Adrenal gland (tissue), 12 donors: ENCODE results near the gene RPS8. TPM values are rescaled to one million over a fixed set of nuclear protein-coding genes. Genes with fewer than 3 reads are reported as not detected.

Experiments
- DNase-seq, 7 donors: peaks; one replicate each; pipeline ENCODE4 v3.0.0-alpha.2; 2019 to 2020
- H3K27ac ChIP-seq, 5 donors: fragments of 200-600 bp; sonication (generic) in 4 of 5; 1 replicate in 3 of 5; 2 replicates in 2 of 5; pipeline versions ENCODE4 v1.5.1 to v1.8.0; 2016 to 2020; ENCODE audit warnings: mild to moderate bottlenecking in 1 of 5
- H3K27me3 ChIP-seq: fragments of 200-600 bp; 2 replicates; pipeline ENCODE4 v1.8.0; 2021
- H3K36me3 ChIP-seq, 2 donors: fragments of 200-600 bp; replicated peaks in 1 of 2; 1 replicate in 1 of 2; 2 replicates in 1 of 2; pipeline versions ENCODE4 v1.5.1 to v1.8.0; 2018 to 2022
- H3K4me1 ChIP-seq, 2 donors: fragments of 200-600 bp; replicated peaks in 1 of 2; 1 replicate in 1 of 2; 2 replicates in 1 of 2; pipeline versions ENCODE4 v1.5.1 to v1.8.0; 2018 to 2021
- H3K4me3 ChIP-seq, 4 donors: fragments of 200-600 bp; sonication (generic) in 3 of 4; one replicate each; pipeline ENCODE4 v1.5.1; 2016 to 2018
- H3K9me3 ChIP-seq, 3 donors: fragments of 200-600 bp; sonication (generic) in 1 of 3; replicated peaks in 1 of 3; 1 replicate in 2 of 3; 2 replicates in 1 of 3; pipeline versions ENCODE4 v1.5.1 to v1.8.0; 2016 to 2021
- POLR2A ChIP-seq, 2 donors: fragments of 450-650 bp; IDR thresholded peaks; one replicate each; pipeline ENCODE4 v1.6.1; 2017; ENCODE audit warnings: antibody characterized with exemption in 2 of 2, mild to moderate bottlenecking in 2 of 2, moderate library complexity in 1 of 2
- WGBS, 4 donors: extraction: QIAGEN DNeasy Blood & Tissue Kit in 2 of 4; methylation state at CpG; one replicate each; pipeline versions ENCODE4 v1.1.5 to v1.1.7; 2013 to 2017; 5-methylcytosine and 5-hydroxymethylcytosine counted together
- intact Hi-C, 2 donors: fragments of 100-400 bp; cut with DNase I; formaldehyde crosslinking; loops; one replicate each; pipeline versions ENCODE4 v1.14.1 to v1.15.0; 2022 to 2023
- polyA plus RNA-seq, 3 donors: library from polyadenylated mRNA; stranded (reverse); fragments of 200-250 nt in 2 of 3; fragments of 350-450 nt in 1 of 3; fragmentation: Illumina TruSeq in 1 of 3; extraction: RNeasy Lipid Tissue Mini Kit (QIAGEN cat#74804) in 1 of 3; gene quantifications; one replicate each; pipeline ENCODE4 v1.2.3, GENCODE V29; 2013 to 2014
- total RNA-seq, 9 donors: library from RNA; depleted of rRNA in 4 of 9; stranded (reverse); fragments of >200 nt in 4 of 9; fragments of 120-200 nt in 1 of 9; fragmentation: NEBNext Ultra II Directional in 1 of 9; extraction: Animal tissue kit (Norgen Biotek cat#: 25700) in 1 of 9; gene quantifications; one replicate each; pipeline versions ENCODE4 v1.1.0 to v1.2.4, GENCODE V29; 2013 to 2023
- TF ChIP-seq, protein P1 (sequence below), 6 experiments: fragments of 450-650 bp in 4 of 6; fragments of 200-600 bp in 2 of 6; sonication (generic) in 1 of 6; IDR thresholded peaks; 1 replicate in 5 of 6; 2 replicates in 1 of 6; pipeline versions ENCODE4 v1.5.1 to v1.8.0; 2016 to 2021; ENCODE audit warnings: antibody characterized with exemption in 6 of 6, mild to moderate bottlenecking in 2 of 6, moderate library complexity in 1 of 6
- donor health status: healthy with polysubstance abuse.
- donor health status: Bipolar disorder and iron deficiency.
- donor health status: DM: yes; HTN: yes; CAD: no.
- donor health status: DM: no; HTN: no; CAD: no.
- donor health status: DM: no; HTN: no; CAD: no.
- donor health status: DM: yes; HTN: yes; CAD: no.

RPS8 gene
- total and polyA plus RNA-seq, 12 donors, result 1,508 to 3,127 (median 2,474) TPM

DNA sequence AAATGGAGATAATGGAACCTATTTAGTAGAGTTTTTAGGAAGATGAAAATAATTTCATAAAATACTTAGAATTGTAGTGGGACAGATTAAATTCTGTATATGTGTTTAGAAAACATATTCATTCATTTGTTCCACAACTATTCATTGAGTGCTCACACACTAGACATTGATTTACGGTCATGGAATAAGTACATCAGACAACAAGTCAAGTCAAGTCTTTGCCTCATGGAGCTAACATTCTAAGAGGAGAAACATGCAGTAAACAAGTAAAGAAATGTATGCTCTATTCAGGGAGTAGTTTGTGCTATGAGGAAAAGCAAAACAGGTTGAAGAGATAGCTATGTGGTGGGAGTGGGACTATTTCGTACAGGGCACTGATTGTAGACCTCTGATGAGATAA is 42.0 kb downstream of the RPS8 start:
- H3K36me3 ChIP-seq, result peaks cover 0 to 6% of the 10 kb centered on the region in 2 donors
- TF ChIP-seq, protein P1, sequence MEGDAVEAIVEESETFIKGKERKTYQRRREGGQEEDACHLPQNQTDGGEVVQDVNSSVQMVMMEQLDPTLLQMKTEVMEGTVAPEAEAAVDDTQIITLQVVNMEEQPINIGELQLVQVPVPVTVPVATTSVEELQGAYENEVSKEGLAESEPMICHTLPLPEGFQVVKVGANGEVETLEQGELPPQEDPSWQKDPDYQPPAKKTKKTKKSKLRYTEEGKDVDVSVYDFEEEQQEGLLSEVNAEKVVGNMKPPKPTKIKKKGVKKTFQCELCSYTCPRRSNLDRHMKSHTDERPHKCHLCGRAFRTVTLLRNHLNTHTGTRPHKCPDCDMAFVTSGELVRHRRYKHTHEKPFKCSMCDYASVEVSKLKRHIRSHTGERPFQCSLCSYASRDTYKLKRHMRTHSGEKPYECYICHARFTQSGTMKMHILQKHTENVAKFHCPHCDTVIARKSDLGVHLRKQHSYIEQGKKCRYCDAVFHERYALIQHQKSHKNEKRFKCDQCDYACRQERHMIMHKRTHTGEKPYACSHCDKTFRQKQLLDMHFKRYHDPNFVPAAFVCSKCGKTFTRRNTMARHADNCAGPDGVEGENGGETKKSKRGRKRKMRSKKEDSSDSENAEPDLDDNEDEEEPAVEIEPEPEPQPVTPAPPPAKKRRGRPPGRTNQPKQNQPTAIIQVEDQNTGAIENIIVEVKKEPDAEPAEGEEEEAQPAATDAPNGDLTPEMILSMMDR (IDR thresholded peaks at IDR 0.05), result no peak
- TF ChIP-seq POLR2A (IDR thresholded peaks at IDR 0.05), result no peak
- intact Hi-C loops, result no loop called here
- no peaks in the 10 kb centered on the region for H3K9me3 ChIP-seq
- H3K4me3 ChIP-seq, result no peak overlapping the region
- no peaks in the 10 kb centered on the region for H3K27me3 ChIP-seq
- H3K4me1 ChIP-seq, result peaks cover 8 to 29% of the 10 kb centered on the region in 2 donors
- DNase-seq, result no peak
- H3K27ac ChIP-seq, result no peak overlapping the region
- WGBS, 4 donors, result 79 to 98% (median 90%) methylated on average over 2 of the region's 2 CpGs

DNA sequence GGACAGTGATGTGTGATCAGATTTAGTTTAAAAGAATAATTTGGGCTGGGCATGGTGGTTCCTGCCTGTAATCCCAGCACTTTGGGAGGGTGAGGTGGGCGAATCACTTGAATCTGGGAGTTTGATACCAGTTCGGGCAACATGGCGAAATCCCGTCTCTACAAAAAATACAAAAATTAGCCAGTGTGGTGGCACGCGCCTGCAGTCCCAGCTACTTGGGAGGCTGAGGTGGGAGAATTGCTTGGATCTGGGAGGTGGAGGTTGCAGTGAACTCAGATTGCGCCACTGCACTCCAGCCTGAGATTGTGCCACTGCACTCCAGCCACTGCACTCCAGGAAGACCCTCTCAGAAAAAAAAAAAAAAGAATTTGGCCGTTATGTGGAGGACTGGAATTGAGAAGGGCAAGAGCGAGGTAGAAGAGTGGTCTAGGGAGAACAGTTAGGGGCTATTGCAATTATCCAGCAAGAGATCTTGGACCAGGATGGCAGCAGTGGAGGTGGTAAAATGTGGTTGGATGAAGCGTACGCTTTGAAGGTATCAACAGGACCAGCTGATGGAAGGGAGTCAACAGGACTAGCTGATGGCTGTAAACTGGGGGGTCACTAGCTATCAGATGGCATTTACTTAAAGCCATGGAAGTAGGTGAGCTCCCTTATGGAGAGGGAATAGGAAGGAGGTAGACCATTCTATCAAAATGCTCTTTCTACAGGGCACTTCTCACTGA is 42.6 kb downstream of the RPS8 start:
- peak in 4 of 7 donors; percentile 8 to 52 (median 16) for DNase-seq
- intact Hi-C loops, result loop anchor here in 1 of 2 donors (2.0 kb wide), 1 partner anchor 17 kb away; the partner anchor contains the start of gene PLK3
- TF ChIP-seq, protein P1 (IDR thresholded peaks at IDR 0.05), result no peak
- no peak for TF ChIP-seq POLR2A (IDR thresholded peaks at IDR 0.05)
- H3K9me3 ChIP-seq, result no peaks in the 10 kb centered on the region
- H3K36me3 ChIP-seq, result peaks cover 0 to 6% of the 10 kb centered on the region in 2 donors
- no peak overlapping the region for H3K4me3 ChIP-seq
- no peaks in the 10 kb centered on the region for H3K27me3 ChIP-seq
- 93 to 97% (median 94%) methylated on average over 11 of the region's 11 CpGs for WGBS, 4 donors
- no peak overlapping the region for H3K27ac ChIP-seq
- H3K4me1 ChIP-seq, result peaks cover 8 to 29% of the 10 kb centered on the region in 2 donors

DNA sequence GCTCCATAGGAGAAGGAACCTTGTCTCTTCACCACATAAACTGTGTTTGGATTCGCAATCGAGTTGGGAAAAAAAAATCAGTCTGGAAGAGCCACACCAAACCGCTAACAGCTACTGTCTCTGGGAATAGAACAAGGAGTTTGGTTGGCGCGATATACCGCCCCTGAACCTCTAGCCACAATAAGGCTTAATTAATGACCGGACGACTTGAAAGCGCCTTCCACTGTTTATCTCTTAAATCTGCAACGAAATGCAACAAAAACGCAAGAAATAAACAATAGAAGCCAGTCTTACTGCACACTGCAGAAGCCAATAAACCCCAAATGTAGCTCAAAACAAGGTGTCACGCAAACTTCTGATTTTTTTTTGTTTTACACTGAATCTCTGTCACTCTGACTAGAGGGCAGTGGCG is 43.9 kb downstream of the RPS8 start:
- TF ChIP-seq, protein P1 (IDR thresholded peaks at IDR 0.05), result no peak
- TF ChIP-seq POLR2A (IDR thresholded peaks at IDR 0.05), result no peak
- H3K27me3 ChIP-seq, result no peaks in the 10 kb centered on the region
- H3K9me3 ChIP-seq, result no peaks in the 10 kb centered on the region
- peak overlapping the region; percentile 66 to 93 (median 83) for H3K27ac ChIP-seq
- H3K4me1 ChIP-seq, result peaks cover 8 to 18% of the 10 kb centered on the region in 2 donors
- peaks cover 0 to 6% of the 10 kb centered on the region in 2 donors for H3K36me3 ChIP-seq
- intact Hi-C loops, result loop anchor here in 1 of 2 donors (2.0 kb wide), 1 partner anchor 18 kb away; the partner anchor contains the start of gene PLK3
- peak overlapping the region in 1 of 4 donors; percentile 56 for H3K4me3 ChIP-seq
- DNase-seq, result peak in 2 of 7 donors; percentile 19 to 58
- 0 to 2% (median 1%) methylated on average over 13 of the region's 13 CpGs for WGBS, 4 donors

DNA sequence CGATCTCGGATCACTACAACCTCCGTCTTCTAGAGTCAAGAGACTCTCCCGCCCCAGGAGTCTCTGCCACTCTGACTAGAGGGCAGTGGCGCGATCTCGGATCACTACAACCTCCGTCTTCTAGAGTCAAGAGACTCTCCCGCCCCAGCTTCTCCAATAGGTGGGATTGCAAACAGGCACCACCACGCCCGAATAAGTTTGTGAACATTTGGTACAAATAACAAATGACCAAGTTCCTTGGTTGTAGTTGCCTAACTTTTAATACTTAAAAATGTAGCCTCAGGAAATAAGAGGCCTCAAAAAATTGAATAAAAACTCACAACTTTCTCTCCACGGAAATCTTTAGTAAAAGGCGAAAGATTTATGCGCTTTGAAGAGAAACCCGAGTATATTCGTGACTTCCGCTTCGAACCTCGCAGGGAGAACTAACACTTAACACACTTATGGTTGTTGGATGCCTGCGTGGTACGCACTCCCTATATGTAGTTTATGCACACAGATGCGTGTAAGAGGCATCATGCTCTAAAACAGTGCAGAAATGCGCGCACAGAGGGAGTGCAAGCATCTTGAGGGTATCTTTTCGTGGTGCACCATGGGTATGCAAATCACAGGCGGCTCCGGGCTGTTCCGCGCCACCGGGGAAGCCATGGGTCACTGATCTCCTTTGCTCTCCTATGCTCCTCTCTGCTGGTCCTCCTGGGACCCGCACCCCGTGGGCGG is 44.4 kb downstream of the RPS8 start:
- Histone ChIP-seq H3K4me3 (peak overlapping the region in 2 of 4 donors; percentile 27 to 56), H3K9me3 (no peaks in the 10 kb centered on the region), H3K36me3 (peaks cover 0 to 5% of the 10 kb centered on the region in 2 donors), H3K27ac (peak overlapping the region; percentile 66 to 93 (median 83)), H3K4me1 (peaks cover 8 to 17% of the 10 kb centered on the region in 2 donors), H3K27me3 (no peaks in the 10 kb centered on the region)
- peak; percentile 74 to 95 (median 84) for DNase-seq
- intact Hi-C loops, result loop anchor here in 1 of 2 donors (2.0 kb wide), 1 partner anchor 19 kb away; the partner anchor contains the start of gene PLK3
- TF ChIP-seq POLR2A (IDR thresholded peaks at IDR 0.05), result peak; percentile 92 to 98
- TF ChIP-seq, protein P1 (IDR thresholded peaks at IDR 0.05), result peak in 1 of 6 experiments; percentile 5
- 0 to 2% (median 1%) methylated on average over 30 to 33 of the region's 33 CpGs for WGBS, 4 donors
